ENCODE data around the gene YIPF4. TPM values are rescaled to one million over a fixed set of nuclear protein-coding genes. Genes with fewer than 3 reads are reported as not detected.

Gene YIPF4
- total and polyA plus RNA-seq, 2 of the 4 experiments (the other 2 are of a cell fraction): 3.6 to 6.8 TPM

DNA sequence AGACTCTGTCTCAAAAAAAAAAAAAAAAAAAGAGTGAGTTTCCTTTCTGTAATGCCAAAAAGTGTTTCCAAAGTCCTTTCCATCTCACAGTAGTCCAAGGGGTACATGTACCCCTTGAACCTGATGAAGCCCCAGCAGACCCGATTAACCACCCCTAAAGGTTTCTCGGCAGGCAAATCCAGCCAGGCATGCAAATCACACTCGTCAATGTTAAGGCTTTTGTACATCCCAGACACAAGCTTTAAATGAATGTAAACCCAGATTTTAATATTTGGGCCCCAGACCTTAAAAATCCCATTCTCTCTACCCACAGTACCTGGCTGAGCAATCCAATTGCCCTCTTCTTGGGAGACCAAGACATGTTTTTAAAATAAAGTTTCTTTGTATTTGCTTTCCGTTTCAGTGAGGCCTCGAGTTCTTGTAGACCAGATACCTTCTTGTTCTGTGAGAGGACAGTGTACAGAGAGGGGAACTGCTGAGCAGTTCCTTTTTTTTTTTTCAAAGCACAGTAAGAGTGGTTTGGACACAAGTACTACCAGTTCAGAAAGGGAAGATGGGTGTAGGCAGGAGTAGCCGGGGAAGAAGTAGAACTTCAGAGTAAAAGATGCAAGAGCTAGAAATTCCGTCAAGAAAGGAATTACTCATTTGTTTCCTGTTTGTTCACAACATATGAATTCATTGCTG lies 13.1 kb upstream of the YIPF4 start, which contains the start of gene NLRC4:
TSS of gene NLRC4 (minus strand) at position 465 of the 684 bp plus-strand sequence. CDS start 8,111 bp downstream, outside the sequence.
- dilution Hi-C loops (cut with HindIII; ENCODE audit: low sequenced_read_pairs, unreplicated experiment) (no loop called here), intact Hi-C loops (cut with micrococcal nuclease) (no loop called here), in situ Hi-C loops (cut with MboI; ENCODE audit: low sequenced_read_pairs) (no loop called here)
- Histone ChIP-seq H3K9me3 (ENCODE audit: control insufficient read depth, insufficient read depth, low read length) (no peaks in the 10 kb centered on the region), H3K56ac (ENCODE audit: extremely low read depth, insufficient read depth, low read length) (no peak within 1 kb of the TSS), H3K36me3 (ENCODE audit: control insufficient read depth, insufficient read depth, low read length) (no peaks in the 10 kb centered on the region), H3K27me3 (ENCODE audit: control insufficient read depth, insufficient read depth, low read length) (no peaks in the 10 kb centered on the region; the same call in 1 of the 2 replicates), H3K4ac (ENCODE audit: low read depth, low read length) (no peak within 1 kb of the TSS), H3K4me1 (ENCODE audit: control insufficient read depth, insufficient read depth, low read length) (no peaks in the 10 kb centered on the region; the same call in 1 of the 2 replicates), H3K4me3 (ENCODE audit: insufficient read depth, low read depth, low read length) (no peak within 1 kb of the TSS), H4K5ac (ENCODE audit: low read depth, low read length) (no peak within 1 kb of the TSS), H2AK9ac (replicated peaks; ENCODE audit: low read depth, low read length, poor library complexity) (no peak within 1 kb of the TSS), H2BK5ac (ENCODE audit: low read depth, low read length, poor library complexity, severe bottlenecking) (no peak within 1 kb of the TSS), H2BK120ac (ENCODE audit: low read depth, low read length) (no peak within 1 kb of the TSS), H3K79me1 (ENCODE audit: low read depth in 1 of 2, low read length in 2 of 2) (no peaks in the 10 kb centered on the region), H3K14ac (replicated peaks; ENCODE audit: low read depth, low read length) (no peak within 1 kb of the TSS), H2BK20ac (ENCODE audit: low read depth, low read length) (no peak within 1 kb of the TSS), H4K91ac (ENCODE audit: insufficient read depth, low read depth, low read length) (no peak within 1 kb of the TSS), H3K23ac (ENCODE audit: low read depth, low read length) (no peak within 1 kb of the TSS), H2AFZ (replicated peaks; ENCODE audit: low read length, poor library complexity) (no peak within 1 kb of the TSS), H3K27ac (ENCODE audit: insufficient read depth, low read length) (no peak within 1 kb of the TSS), H3K18ac (ENCODE audit: low read depth, low read length) (no peak within 1 kb of the TSS), H4K20me1 (ENCODE audit: insufficient read depth, low read length) (no peaks in the 10 kb centered on the region), H3K4me2 (ENCODE audit: low read depth, low read length) (no peak within 1 kb of the TSS; the same call in 1 of the 2 replicates), H2BK15ac (ENCODE audit: low read depth, low read length) (no peak within 1 kb of the TSS), H4K8ac (ENCODE audit: low read depth in 2 of 2, low read length in 2 of 2) (no peak within 1 kb of the TSS), H3K9me1 (ENCODE audit: insufficient read depth, low read length) (no peaks in the 10 kb centered on the region), H3K9ac (ENCODE audit: low read depth, low read length) (no peak within 1 kb of the TSS), H2AK5ac (ENCODE audit: low read depth, low read length) (no peak within 1 kb of the TSS)
- ATAC-seq (ENCODE audit: low read depth) (no peak), DNase-seq (no peak)
- POLR2A ChIA-PET (ENCODE audit: unreplicated experiment): interaction anchor here (0.6 kb wide), 1 partner anchor 568 kb away, joined by 3 read pairs; no protein-coding TSS in a partner anchor
- TF ChIP-seq RCOR1 (IDR thresholded peaks at IDR 0.05; ENCODE audit: insufficient replicate concordance, low read length) (no peak), CHD1 (IDR thresholded peaks at IDR 0.05; ENCODE audit: low read depth, low read length) (no peak), RAD21 (IDR thresholded peaks at IDR 0.05; ENCODE audit: low read length) (no peak), SMC3 (IDR thresholded peaks at IDR 0.05; ENCODE audit: low read depth, low read length) (no peak), NFE2L2 (IDR thresholded peaks at IDR 0.05; ENCODE audit: low read depth, low read length) (no peak), BHLHE40 (IDR thresholded peaks at IDR 0.05; ENCODE audit: low read depth, low read length) (no peak), MXI1 (IDR thresholded peaks at IDR 0.05; ENCODE audit: borderline replicate concordance, low read depth, low read length) (no peak), CEBPB (IDR thresholded peaks at IDR 0.05; ENCODE audit: low read depth, low read length) (no peak), FOS (IDR thresholded peaks at IDR 0.05; ENCODE audit: low read depth, low read length) (no peak), RFX5 (IDR thresholded peaks at IDR 0.05; ENCODE audit: low read depth, low read length) (no peak), ELK1 (IDR thresholded peaks at IDR 0.05; ENCODE audit: borderline replicate concordance, low read depth, low read length) (no peak), MAZ (IDR thresholded peaks at IDR 0.05; ENCODE audit: borderline replicate concordance, low read depth, low read length) (no peak), CTCF (conservative IDR thresholded peaks at IDR 0.05; ENCODE audit: low read depth, low read length) (no peak), POLR2A (IDR thresholded peaks at IDR 0.05; ENCODE audit: low read depth, low read length) (no peak), MAFK (IDR thresholded peaks at IDR 0.05; ENCODE audit: low read depth, low read length) (no peak)
- TF ChIP-seq, protein P1, sequence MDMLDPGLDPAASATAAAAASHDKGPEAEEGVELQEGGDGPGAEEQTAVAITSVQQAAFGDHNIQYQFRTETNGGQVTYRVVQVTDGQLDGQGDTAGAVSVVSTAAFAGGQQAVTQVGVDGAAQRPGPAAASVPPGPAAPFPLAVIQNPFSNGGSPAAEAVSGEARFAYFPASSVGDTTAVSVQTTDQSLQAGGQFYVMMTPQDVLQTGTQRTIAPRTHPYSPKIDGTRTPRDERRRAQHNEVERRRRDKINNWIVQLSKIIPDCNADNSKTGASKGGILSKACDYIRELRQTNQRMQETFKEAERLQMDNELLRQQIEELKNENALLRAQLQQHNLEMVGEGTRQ (IDR thresholded peaks at IDR 0.05; ENCODE audit: low read depth, low read length): no peak
- BruUV-seq (replicated peaks): no TSS peak
- CTCF ChIA-PET: no interaction called here
- no CpG with 5 or more reads among the region's 7 CpGs for WGBS, 2 experiments (ENCODE audit: extremely low coverage in 2 of 2, insufficient read length in 1 of 2)

Measured in IMR-90 (cell line).